Measurements from ENCODE around the gene ARMH4.

ARMH4 gene

GRCh38 chr14:58026219-58026618 lies 125.8 kb downstream of the ARMH4 start:
- no peak for ATAC-seq (ENCODE audit: insufficient read depth, low read depth)
- Histone ChIP-seq H3K4me2 (ENCODE audit: insufficient read depth, low read length) (no peak overlapping the region), H3K27me3 (ENCODE audit: insufficient read depth, low read length, poor library complexity) (no peaks in the 10 kb centered on the region)

DNA sequence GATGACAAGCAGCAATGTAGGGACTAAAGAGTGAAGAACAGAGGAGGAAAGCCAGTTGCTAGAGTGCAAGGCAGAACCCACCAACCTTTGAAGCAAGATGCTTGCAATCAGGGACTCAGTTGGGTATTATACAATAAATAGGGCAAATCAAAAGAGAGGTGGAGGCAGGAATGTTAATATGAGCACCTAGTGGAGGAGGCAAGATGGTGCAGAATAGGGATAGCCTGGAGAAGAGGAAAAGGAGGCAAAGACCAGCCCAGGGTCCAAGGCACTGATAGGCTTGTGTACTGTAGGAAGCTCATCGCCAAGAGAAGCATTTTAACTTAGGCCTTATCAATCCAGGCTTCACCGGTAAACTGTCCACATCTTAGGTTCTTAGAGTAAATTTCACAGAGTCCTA lies 137.2 kb downstream of the ARMH4 start:
- Histone ChIP-seq H3K27me3 (ENCODE audit: insufficient read depth, low read length, poor library complexity) (no peaks in the 10 kb centered on the region), H3K36me3 (ENCODE audit: insufficient read depth, low read length) (no peaks in the 10 kb centered on the region), H3K79me2 (ENCODE audit: insufficient read depth, low read length) (no peaks in the 10 kb centered on the region), H3K9me3 (ENCODE audit: insufficient read depth, low read length, severe bottlenecking) (no peaks in the 10 kb centered on the region), H3K4me2 (ENCODE audit: insufficient read depth, low read length) (no peak overlapping the region), H2AFZ (ENCODE audit: low read depth, low read length) (no peak overlapping the region), H3K4me3 (ENCODE audit: low read depth in 1 of 2, low read length in 2 of 2) (no peak overlapping the region), H3K27ac (ENCODE audit: low read length) (no peak overlapping the region), H3K9ac (ENCODE audit: low read depth, low read length) (no peak overlapping the region), H3K4me1 (ENCODE audit: insufficient read depth, low read length) (no peaks in the 10 kb centered on the region), H4K20me1 (ENCODE audit: insufficient read depth, low read length) (no peaks in the 10 kb centered on the region)
- TF ChIP-seq CTCF (IDR thresholded peaks at IDR 0.05; ENCODE audit: borderline replicate concordance, extremely low read depth, low read length, poor library complexity, severe bottlenecking) = no peak
- no peak for TF ChIP-seq EZH2 (IDR thresholded peaks at IDR 0.05; ENCODE audit: borderline replicate concordance, low read depth, low read length, severe bottlenecking)
- ATAC-seq (ENCODE audit: insufficient read depth, low read depth) (no peak), DNase-seq (no peak)

More at GRCh38 chr14:58026219-58026618, 125.8 kb downstream of the ARMH4 start:
- H3K27ac ChIP-seq (ENCODE audit: low read length) = no peak overlapping the region
- H2AFZ ChIP-seq (ENCODE audit: low read depth, low read length) = no peak overlapping the region
- TF ChIP-seq CTCF (IDR thresholded peaks at IDR 0.05; ENCODE audit: borderline replicate concordance, extremely low read depth, low read length, poor library complexity, severe bottlenecking) = no peak
- no peak for TF ChIP-seq EZH2 (IDR thresholded peaks at IDR 0.05; ENCODE audit: borderline replicate concordance, low read depth, low read length, severe bottlenecking)
- no peaks in the 10 kb centered on the region for H4K20me1 ChIP-seq (ENCODE audit: insufficient read depth, low read length)
- DNase-seq = no peak
- no peak overlapping the region for H3K9ac ChIP-seq (ENCODE audit: low read depth, low read length)
- H3K79me2 ChIP-seq (ENCODE audit: insufficient read depth, low read length) = no peaks in the 10 kb centered on the region
- no peaks in the 10 kb centered on the region for H3K4me1 ChIP-seq (ENCODE audit: insufficient read depth, low read length)
- H3K4me3 ChIP-seq (ENCODE audit: low read depth in 1 of 2, low read length in 2 of 2) = no peak overlapping the region
- no peaks in the 10 kb centered on the region for H3K9me3 ChIP-seq (ENCODE audit: insufficient read depth, low read length, severe bottlenecking)
- H3K36me3 ChIP-seq (ENCODE audit: insufficient read depth, low read length) = no peaks in the 10 kb centered on the region

DNA sequence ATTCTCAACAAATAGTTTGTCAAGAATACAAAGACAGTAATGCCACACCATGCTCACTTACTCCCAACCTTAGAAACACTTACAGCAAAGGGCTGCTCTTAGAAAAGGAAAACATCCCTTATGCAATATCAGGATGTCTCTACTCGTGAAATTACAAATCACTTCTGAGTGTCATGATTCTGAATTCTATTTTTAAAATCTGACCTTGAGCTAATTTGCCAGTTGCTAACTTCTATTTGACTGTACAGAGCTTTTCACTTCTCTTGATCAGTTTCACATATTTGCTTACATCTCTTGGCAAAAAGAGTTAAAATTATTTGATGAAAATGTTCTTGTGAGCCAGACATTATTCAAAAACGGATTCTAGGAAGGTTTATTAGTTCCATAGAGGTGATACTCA lies 149.4 kb downstream of the ARMH4 start:
- H3K4me1 ChIP-seq (ENCODE audit: insufficient read depth, low read length) = no peaks in the 10 kb centered on the region
- no peaks in the 10 kb centered on the region for H3K9me3 ChIP-seq (ENCODE audit: insufficient read depth, low read length, severe bottlenecking)
- DNase-seq = no peak
- no peak overlapping the region for H2AFZ ChIP-seq (ENCODE audit: low read depth, low read length)
- H3K27me3 ChIP-seq (ENCODE audit: insufficient read depth, low read length, poor library complexity) = peaks cover 9% of the 10 kb centered on the region
- TF ChIP-seq CTCF (IDR thresholded peaks at IDR 0.05; ENCODE audit: borderline replicate concordance, extremely low read depth, low read length, poor library complexity, severe bottlenecking) (no peak), EZH2 (IDR thresholded peaks at IDR 0.05; ENCODE audit: borderline replicate concordance, low read depth, low read length, severe bottlenecking) (no peak)
- H3K36me3 ChIP-seq (ENCODE audit: insufficient read depth, low read length) = no peaks in the 10 kb centered on the region
- ATAC-seq (ENCODE audit: insufficient read depth, low read depth) = no peak
- no peak overlapping the region for H3K9ac ChIP-seq (ENCODE audit: low read depth, low read length)
- no peak overlapping the region for H3K4me3 ChIP-seq (ENCODE audit: low read depth in 1 of 2, low read length in 2 of 2)
- no peak overlapping the region for H3K27ac ChIP-seq (ENCODE audit: low read length)
- H4K20me1 ChIP-seq (ENCODE audit: insufficient read depth, low read length) = no peaks in the 10 kb centered on the region
- H3K4me2 ChIP-seq (ENCODE audit: insufficient read depth, low read length) = no peak overlapping the region
- no peaks in the 10 kb centered on the region for H3K79me2 ChIP-seq (ENCODE audit: insufficient read depth, low read length)

DNA sequence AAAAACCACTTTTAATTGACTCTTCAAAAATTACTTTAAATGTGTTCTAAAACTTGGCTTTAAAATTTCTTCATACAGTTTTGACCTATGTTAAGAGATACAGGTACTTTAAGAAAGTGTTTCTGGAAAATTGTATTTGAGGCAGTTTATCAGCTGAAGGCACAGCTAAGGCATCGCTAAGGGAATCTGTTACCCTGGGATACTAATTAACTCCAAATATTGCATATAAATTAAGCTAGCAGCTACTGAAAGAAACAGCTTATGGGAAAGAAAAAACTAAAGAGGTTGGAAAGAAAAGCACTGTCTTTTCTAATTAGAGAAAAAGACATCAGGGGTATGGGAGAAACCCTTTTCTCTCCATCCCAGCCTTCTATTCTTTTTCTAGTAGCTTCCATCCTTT lies 152.0 kb downstream of the ARMH4 start:
- TF ChIP-seq CTCF (IDR thresholded peaks at IDR 0.05; ENCODE audit: borderline replicate concordance, extremely low read depth, low read length, poor library complexity, severe bottlenecking) = no peak
- TF ChIP-seq EZH2 (IDR thresholded peaks at IDR 0.05; ENCODE audit: borderline replicate concordance, low read depth, low read length, severe bottlenecking) = no peak
- peaks cover 18% of the 10 kb centered on the region for H3K27me3 ChIP-seq (ENCODE audit: insufficient read depth, low read length, poor library complexity)
- H2AFZ ChIP-seq (ENCODE audit: low read depth, low read length) = no peak overlapping the region
- no peak overlapping the region for H3K27ac ChIP-seq (ENCODE audit: low read length)
- no peaks in the 10 kb centered on the region for H3K9me3 ChIP-seq (ENCODE audit: insufficient read depth, low read length, severe bottlenecking)
- no peak overlapping the region for H3K4me3 ChIP-seq (ENCODE audit: low read depth in 1 of 2, low read length in 2 of 2)
- no peak overlapping the region for H3K4me2 ChIP-seq (ENCODE audit: insufficient read depth, low read length)
- no peak overlapping the region for H3K9ac ChIP-seq (ENCODE audit: low read depth, low read length)
- no peaks in the 10 kb centered on the region for H3K79me2 ChIP-seq (ENCODE audit: insufficient read depth, low read length)
- no peaks in the 10 kb centered on the region for H3K36me3 ChIP-seq (ENCODE audit: insufficient read depth, low read length)
- no peak for DNase-seq
- no peak for ATAC-seq (ENCODE audit: insufficient read depth, low read depth)
- H4K20me1 ChIP-seq (ENCODE audit: insufficient read depth, low read length) = no peaks in the 10 kb centered on the region
- no peaks in the 10 kb centered on the region for H3K4me1 ChIP-seq (ENCODE audit: insufficient read depth, low read length)

Measured in DND-41 (cell line).